ENCODE results near the gene PGRMC2. TPM values are rescaled to one million over a fixed set of nuclear protein-coding genes. Genes with fewer than 3 reads are reported as not detected.

Gene PGRMC2
- total and polyA plus RNA-seq, 2 of the 4 experiments (the other 2 are of a cell fraction): 13.4 to 40.7 TPM

DNA sequence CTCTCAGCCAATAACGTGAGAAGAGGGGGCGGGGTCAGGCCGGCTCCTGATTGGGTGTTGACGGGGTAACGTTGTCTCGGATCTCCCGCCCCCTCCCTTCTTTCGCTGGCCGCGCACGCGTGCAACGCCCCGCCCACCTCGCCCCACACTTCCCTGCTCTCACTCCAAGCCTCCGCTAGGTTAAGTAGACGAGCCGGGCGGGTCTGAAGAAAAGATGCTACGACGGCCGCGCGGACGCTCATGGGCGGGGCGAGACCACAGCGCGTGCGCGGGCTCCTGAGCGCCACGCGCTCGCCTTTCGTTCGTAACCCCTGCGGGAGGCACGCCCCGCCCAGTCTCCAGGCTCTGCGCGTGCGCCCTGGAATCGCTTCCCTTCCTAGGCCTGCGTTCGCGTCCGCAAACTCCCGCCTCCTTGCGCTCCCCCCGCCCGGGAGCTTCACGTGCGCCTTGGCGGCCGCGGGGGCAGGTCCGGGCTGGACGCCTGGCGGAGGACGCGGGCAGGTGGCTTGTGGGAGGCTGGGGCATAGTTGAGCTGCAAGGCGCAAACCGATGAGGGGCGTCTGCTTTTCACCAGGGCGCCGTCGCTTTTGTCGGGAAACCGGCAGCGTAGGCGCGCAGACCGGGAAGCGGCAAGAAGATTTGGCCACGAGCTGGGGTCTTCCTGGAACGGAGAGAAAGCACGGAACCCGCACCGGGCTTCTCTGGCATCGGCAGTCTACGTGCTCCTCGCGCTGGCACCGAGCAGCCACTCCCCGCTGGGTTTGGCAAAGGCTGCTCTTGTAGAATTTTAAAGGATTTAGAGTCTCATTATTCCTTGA lies 467 bp upstream of the PGRMC2 start:
- Histone ChIP-seq H4K20me1 (ENCODE audit: insufficient read depth, low read length) (peaks cover 3% of the 10 kb centered on the region; the same call in 1 of the 2 replicates), H3K56ac (ENCODE audit: extremely low read depth, insufficient read depth, low read length) (peak overlapping the region; percentile 94), H3K9me1 (ENCODE audit: insufficient read depth, low read length) (peaks cover 3% of the 10 kb centered on the region; the same call in 1 of the 2 replicates), H2AFZ (replicated peaks; ENCODE audit: low read length, poor library complexity) (peak overlapping the region; percentile 84), H3K9me3 (ENCODE audit: control insufficient read depth, insufficient read depth, low read length) (no peaks in the 10 kb centered on the region), H4K91ac (ENCODE audit: insufficient read depth, low read depth, low read length) (peak overlapping the region; percentile 85), H3K36me3 (ENCODE audit: control insufficient read depth, insufficient read depth, low read length) (peaks cover 4% of the 10 kb centered on the region; the same call in 1 of the 2 replicates), H2BK5ac (ENCODE audit: low read depth, low read length, poor library complexity, severe bottlenecking) (peak overlapping the region; percentile 70), H2BK20ac (ENCODE audit: low read depth, low read length) (peak overlapping the region; percentile 35; the same call in 1 of the 2 replicates), H3K27ac (ENCODE audit: insufficient read depth, low read length) (peak overlapping the region; percentile 90), H3K4me2 (ENCODE audit: low read depth, low read length) (peak overlapping the region; percentile 99), H3K79me1 (ENCODE audit: low read depth in 1 of 2, low read length in 2 of 2) (peaks cover 18 to 22% of the 10 kb centered on the region in 2 experiments; a peak in 3 of 4 replicates), H2BK120ac (ENCODE audit: low read depth, low read length) (peak overlapping the region; percentile 75), H2AK9ac (replicated peaks; ENCODE audit: low read depth, low read length, poor library complexity) (peak overlapping the region; percentile 83), H3K27me3 (ENCODE audit: control insufficient read depth, insufficient read depth, low read length) (no peaks in the 10 kb centered on the region), H3K23ac (ENCODE audit: low read depth, low read length) (peak overlapping the region; percentile 98), H3K4ac (ENCODE audit: low read depth, low read length) (peak overlapping the region; percentile 94), H2BK15ac (ENCODE audit: low read depth, low read length) (peak overlapping the region; percentile 94; the same call in 2 of the 3 replicates), H2AK5ac (ENCODE audit: low read depth, low read length) (peak overlapping the region; percentile 83), H3K14ac (replicated peaks; ENCODE audit: low read depth, low read length) (peak overlapping the region; percentile 97), H3K4me1 (ENCODE audit: control insufficient read depth, insufficient read depth, low read length) (peaks cover 4% of the 10 kb centered on the region; the same call in 1 of the 2 replicates), H4K5ac (ENCODE audit: low read depth, low read length) (peak overlapping the region; percentile 99), H3K4me3 (ENCODE audit: insufficient read depth, low read depth, low read length) (peak overlapping the region; percentile 65), H3K18ac (ENCODE audit: low read depth, low read length) (peak overlapping the region; percentile 92), H3K9ac (ENCODE audit: low read depth, low read length) (peak overlapping the region; percentile 96), H4K8ac (ENCODE audit: low read depth in 2 of 2, low read length in 2 of 2) (peak overlapping the region; percentile 81 to 93)
- ATAC-seq (ENCODE audit: low read depth) (peak; percentile 92), DNase-seq (peak; percentile 99)
- dilution Hi-C loops (cut with HindIII; ENCODE audit: low sequenced_read_pairs, unreplicated experiment) (no loop called here), in situ Hi-C loops (cut with MboI; ENCODE audit: low sequenced_read_pairs) (loop anchor here (10.0 kb wide), 1 partner anchor 577 kb away; no protein-coding TSS in a partner anchor), intact Hi-C loops (cut with micrococcal nuclease) (loop anchor here (1.0 to 10.0 kb wide), 11 partner anchors 66 to 1054 kb away; partner anchors contain the start of genes LARP1B and SCLT1)
- WGBS, 2 experiments (ENCODE audit: extremely low coverage in 2 of 2, insufficient read length in 1 of 2): 0% methylated on average over 47 of the region's 86 CpGs; no CpG with 5 or more reads in 1 of the 2 experiments
- ChIA-PET POLR2A (ENCODE audit: unreplicated experiment) (no interaction called here), CTCF (no interaction called here)
- BruUV-seq (replicated peaks): no TSS peak
- TF ChIP-seq POLR2A (IDR thresholded peaks at IDR 0.05; ENCODE audit: low read depth, low read length): peak; percentile 70
- TF ChIP-seq, protein P1, sequence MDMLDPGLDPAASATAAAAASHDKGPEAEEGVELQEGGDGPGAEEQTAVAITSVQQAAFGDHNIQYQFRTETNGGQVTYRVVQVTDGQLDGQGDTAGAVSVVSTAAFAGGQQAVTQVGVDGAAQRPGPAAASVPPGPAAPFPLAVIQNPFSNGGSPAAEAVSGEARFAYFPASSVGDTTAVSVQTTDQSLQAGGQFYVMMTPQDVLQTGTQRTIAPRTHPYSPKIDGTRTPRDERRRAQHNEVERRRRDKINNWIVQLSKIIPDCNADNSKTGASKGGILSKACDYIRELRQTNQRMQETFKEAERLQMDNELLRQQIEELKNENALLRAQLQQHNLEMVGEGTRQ (IDR thresholded peaks at IDR 0.05; ENCODE audit: low read depth, low read length): peak; percentile 86
- no peak for TF ChIP-seq RFX5 (IDR thresholded peaks at IDR 0.05; ENCODE audit: low read depth, low read length)
- peak; percentile 87 for TF ChIP-seq MAZ (IDR thresholded peaks at IDR 0.05; ENCODE audit: borderline replicate concordance, low read depth, low read length)
- TF ChIP-seq, protein P2, sequence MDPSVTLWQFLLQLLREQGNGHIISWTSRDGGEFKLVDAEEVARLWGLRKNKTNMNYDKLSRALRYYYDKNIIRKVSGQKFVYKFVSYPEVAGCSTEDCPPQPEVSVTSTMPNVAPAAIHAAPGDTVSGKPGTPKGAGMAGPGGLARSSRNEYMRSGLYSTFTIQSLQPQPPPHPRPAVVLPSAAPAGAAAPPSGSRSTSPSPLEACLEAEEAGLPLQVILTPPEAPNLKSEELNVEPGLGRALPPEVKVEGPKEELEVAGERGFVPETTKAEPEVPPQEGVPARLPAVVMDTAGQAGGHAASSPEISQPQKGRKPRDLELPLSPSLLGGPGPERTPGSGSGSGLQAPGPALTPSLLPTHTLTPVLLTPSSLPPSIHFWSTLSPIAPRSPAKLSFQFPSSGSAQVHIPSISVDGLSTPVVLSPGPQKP (IDR thresholded peaks at IDR 0.05; ENCODE audit: borderline replicate concordance, low read depth, low read length): no peak
- TF ChIP-seq MAFK (IDR thresholded peaks at IDR 0.05; ENCODE audit: low read depth, low read length): no peak
- peak; percentile 37 for TF ChIP-seq RAD21 (IDR thresholded peaks at IDR 0.05; ENCODE audit: low read length)
- TF ChIP-seq BHLHE40 (IDR thresholded peaks at IDR 0.05; ENCODE audit: low read depth, low read length): peak; percentile 99
- peak; percentile 28; the same call in 1 of the 2 replicates for TF ChIP-seq CTCF (conservative IDR thresholded peaks at IDR 0.05; ENCODE audit: low read depth, low read length)
- no peak for TF ChIP-seq CHD1 (IDR thresholded peaks at IDR 0.05; ENCODE audit: low read depth, low read length)
- no peak; the same call in none of the 2 replicates for TF ChIP-seq SMC3 (IDR thresholded peaks at IDR 0.05; ENCODE audit: low read depth, low read length)
- TF ChIP-seq RCOR1 (IDR thresholded peaks at IDR 0.05; ENCODE audit: insufficient replicate concordance, low read length): no peak
- no peak for TF ChIP-seq CEBPB (IDR thresholded peaks at IDR 0.05; ENCODE audit: low read depth, low read length)

Data from IMR-90 (cell line).